A549 (cell line): ENCODE results near the gene PSMB4.

ENCODE experiments used
- CHD2 ChIP-seq: fragments of 150-350 bp; IDR thresholded peaks from 2 replicates; pipeline ENCODE4 v1.6.1; 2014; ENCODE audit warnings: low read length; ENCODE audit not compliant: partially characterized antibody
- MAFK ChIP-seq: fragments of 450-650 bp; IDR thresholded peaks from 2 replicates; pipeline ENCODE4 v1.6.1; 2014; ENCODE audit not compliant: partially characterized antibody
- MAZ ChIP-seq: fragments of 150-350 bp; IDR thresholded peaks from 2 replicates; pipeline ENCODE4 v1.6.1; 2014; ENCODE audit warnings: antibody characterized with exemption, low read depth, low read length, borderline replicate concordance
- POLR2A ChIP-seq: IDR thresholded peaks from 2 replicates; pipeline ENCODE4 v1.6.1; 2012; ENCODE audit warnings: mild to moderate bottlenecking, low read length
- SMC3 ChIP-seq: fragments of >200 bp; sonication (Bioruptor Twin); formaldehyde crosslinking; IDR thresholded peaks from 3 replicates; pipeline ENCODE4 v1.6.1; 2018; ENCODE audit warnings: inconsistent platforms
- TF ChIP-seq, protein P1 (sequence below): fragments of >200 bp; sonication (Bioruptor Twin); formaldehyde crosslinking; IDR thresholded peaks from 3 replicates; pipeline ENCODE4 v1.5.1; 2016
- TF ChIP-seq, protein P2 (sequence below): IDR thresholded peaks from 2 replicates; pipeline ENCODE4 v1.6.1; 2012
- TF ChIP-seq, protein P3 (sequence below): fragments of 200-600 bp; sonication (generic); IDR thresholded peaks from 2 replicates; pipeline ENCODE4 v1.6.1; 2016; ENCODE audit warnings: antibody characterized with exemption, mild to moderate bottlenecking, moderate library complexity
- TF ChIP-seq, protein P4 (sequence below): fragments of 450-650 bp; IDR thresholded peaks from 2 replicates; pipeline ENCODE4 v1.6.1; 2014; ENCODE audit warnings: antibody characterized with exemption

GRCh38 chr1:151428068-151428467, 28.7 kb downstream of the PSMB4 start:
- TF ChIP-seq MAFK: no peak
- TF ChIP-seq MAZ: no peak
- TF ChIP-seq, protein P1, sequence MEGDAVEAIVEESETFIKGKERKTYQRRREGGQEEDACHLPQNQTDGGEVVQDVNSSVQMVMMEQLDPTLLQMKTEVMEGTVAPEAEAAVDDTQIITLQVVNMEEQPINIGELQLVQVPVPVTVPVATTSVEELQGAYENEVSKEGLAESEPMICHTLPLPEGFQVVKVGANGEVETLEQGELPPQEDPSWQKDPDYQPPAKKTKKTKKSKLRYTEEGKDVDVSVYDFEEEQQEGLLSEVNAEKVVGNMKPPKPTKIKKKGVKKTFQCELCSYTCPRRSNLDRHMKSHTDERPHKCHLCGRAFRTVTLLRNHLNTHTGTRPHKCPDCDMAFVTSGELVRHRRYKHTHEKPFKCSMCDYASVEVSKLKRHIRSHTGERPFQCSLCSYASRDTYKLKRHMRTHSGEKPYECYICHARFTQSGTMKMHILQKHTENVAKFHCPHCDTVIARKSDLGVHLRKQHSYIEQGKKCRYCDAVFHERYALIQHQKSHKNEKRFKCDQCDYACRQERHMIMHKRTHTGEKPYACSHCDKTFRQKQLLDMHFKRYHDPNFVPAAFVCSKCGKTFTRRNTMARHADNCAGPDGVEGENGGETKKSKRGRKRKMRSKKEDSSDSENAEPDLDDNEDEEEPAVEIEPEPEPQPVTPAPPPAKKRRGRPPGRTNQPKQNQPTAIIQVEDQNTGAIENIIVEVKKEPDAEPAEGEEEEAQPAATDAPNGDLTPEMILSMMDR: no peak
- no peak for TF ChIP-seq SMC3
- no peak for TF ChIP-seq CHD2
- no peak for TF ChIP-seq POLR2A
- TF ChIP-seq, protein P2, sequence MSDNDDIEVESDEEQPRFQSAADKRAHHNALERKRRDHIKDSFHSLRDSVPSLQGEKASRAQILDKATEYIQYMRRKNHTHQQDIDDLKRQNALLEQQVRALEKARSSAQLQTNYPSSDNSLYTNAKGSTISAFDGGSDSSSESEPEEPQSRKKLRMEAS: no peak
- TF ChIP-seq, protein P3, sequence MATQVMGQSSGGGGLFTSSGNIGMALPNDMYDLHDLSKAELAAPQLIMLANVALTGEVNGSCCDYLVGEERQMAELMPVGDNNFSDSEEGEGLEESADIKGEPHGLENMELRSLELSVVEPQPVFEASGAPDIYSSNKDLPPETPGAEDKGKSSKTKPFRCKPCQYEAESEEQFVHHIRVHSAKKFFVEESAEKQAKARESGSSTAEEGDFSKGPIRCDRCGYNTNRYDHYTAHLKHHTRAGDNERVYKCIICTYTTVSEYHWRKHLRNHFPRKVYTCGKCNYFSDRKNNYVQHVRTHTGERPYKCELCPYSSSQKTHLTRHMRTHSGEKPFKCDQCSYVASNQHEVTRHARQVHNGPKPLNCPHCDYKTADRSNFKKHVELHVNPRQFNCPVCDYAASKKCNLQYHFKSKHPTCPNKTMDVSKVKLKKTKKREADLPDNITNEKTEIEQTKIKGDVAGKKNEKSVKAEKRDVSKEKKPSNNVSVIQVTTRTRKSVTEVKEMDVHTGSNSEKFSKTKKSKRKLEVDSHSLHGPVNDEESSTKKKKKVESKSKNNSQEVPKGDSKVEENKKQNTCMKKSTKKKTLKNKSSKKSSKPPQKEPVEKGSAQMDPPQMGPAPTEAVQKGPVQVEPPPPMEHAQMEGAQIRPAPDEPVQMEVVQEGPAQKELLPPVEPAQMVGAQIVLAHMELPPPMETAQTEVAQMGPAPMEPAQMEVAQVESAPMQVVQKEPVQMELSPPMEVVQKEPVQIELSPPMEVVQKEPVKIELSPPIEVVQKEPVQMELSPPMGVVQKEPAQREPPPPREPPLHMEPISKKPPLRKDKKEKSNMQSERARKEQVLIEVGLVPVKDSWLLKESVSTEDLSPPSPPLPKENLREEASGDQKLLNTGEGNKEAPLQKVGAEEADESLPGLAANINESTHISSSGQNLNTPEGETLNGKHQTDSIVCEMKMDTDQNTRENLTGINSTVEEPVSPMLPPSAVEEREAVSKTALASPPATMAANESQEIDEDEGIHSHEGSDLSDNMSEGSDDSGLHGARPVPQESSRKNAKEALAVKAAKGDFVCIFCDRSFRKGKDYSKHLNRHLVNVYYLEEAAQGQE: no peak
- TF ChIP-seq, protein P4, sequence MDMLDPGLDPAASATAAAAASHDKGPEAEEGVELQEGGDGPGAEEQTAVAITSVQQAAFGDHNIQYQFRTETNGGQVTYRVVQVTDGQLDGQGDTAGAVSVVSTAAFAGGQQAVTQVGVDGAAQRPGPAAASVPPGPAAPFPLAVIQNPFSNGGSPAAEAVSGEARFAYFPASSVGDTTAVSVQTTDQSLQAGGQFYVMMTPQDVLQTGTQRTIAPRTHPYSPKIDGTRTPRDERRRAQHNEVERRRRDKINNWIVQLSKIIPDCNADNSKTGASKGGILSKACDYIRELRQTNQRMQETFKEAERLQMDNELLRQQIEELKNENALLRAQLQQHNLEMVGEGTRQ: no peak
